GM19397 (cell line): ENCODE results near the gene DSCAM.
"Not testable (repeated sequence)": the region's sequence is repeated elsewhere in the genome, so short reads cannot be mapped to it uniquely, and the experiment has no call there.

Experiments
- ATAC-seq: cut with Tn5 transposase; IDR thresholded peaks from one replicate; pipeline ENCODE4 v1.9.1; 2021; ENCODE audit warnings: mild to moderate bottlenecking, moderate library complexity; ENCODE audit not compliant: unreplicated experiment

DSCAM gene, protein sequence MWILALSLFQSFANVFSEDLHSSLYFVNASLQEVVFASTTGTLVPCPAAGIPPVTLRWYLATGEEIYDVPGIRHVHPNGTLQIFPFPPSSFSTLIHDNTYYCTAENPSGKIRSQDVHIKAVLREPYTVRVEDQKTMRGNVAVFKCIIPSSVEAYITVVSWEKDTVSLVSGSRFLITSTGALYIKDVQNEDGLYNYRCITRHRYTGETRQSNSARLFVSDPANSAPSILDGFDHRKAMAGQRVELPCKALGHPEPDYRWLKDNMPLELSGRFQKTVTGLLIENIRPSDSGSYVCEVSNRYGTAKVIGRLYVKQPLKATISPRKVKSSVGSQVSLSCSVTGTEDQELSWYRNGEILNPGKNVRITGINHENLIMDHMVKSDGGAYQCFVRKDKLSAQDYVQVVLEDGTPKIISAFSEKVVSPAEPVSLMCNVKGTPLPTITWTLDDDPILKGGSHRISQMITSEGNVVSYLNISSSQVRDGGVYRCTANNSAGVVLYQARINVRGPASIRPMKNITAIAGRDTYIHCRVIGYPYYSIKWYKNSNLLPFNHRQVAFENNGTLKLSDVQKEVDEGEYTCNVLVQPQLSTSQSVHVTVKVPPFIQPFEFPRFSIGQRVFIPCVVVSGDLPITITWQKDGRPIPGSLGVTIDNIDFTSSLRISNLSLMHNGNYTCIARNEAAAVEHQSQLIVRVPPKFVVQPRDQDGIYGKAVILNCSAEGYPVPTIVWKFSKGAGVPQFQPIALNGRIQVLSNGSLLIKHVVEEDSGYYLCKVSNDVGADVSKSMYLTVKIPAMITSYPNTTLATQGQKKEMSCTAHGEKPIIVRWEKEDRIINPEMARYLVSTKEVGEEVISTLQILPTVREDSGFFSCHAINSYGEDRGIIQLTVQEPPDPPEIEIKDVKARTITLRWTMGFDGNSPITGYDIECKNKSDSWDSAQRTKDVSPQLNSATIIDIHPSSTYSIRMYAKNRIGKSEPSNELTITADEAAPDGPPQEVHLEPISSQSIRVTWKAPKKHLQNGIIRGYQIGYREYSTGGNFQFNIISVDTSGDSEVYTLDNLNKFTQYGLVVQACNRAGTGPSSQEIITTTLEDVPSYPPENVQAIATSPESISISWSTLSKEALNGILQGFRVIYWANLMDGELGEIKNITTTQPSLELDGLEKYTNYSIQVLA (N-terminal part only)

DNA sequence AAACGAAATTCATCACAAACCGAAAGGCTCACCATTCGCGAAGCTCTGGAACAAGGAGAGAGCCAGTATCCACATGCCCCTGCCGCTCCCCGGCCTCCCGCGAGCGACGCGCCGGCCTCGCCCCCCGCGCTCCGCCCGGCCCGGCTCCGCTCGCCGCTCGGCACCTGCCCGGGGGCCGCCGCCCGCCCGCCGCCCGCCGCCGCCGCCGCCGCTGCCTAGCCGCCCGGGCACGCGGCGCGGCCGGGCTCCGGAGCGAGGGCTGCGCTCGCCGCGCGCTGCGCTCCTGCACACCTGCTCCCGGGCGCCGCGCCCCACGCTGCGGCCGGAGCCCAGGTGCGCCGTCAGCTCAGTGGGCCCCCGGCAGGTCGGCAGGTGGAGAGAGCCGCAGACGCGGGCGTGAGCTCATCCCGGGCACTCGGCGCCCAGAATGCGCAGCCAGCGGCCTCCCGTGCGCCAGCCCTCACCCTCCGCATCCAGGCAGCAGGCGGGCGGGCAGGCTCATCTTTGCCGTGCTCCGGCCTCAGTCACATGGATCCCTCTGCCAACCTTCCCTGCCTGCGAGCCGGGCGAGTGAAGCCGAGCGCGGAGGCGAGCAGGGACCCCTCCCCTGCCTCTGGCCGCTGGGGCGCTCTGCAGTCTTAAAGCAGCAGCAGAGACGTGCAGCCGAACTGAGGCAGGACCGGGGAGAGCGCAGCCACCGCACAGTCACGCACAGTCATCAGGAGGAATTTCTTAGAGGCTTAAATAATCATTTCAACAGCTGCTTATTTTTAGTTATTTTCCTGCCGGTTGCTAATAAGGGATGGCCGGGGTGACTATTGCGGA, at the start of gene DSCAM:
DSCAM (minus strand) TSS at position 572 of the 825 bp plus-strand sequence; CDS start at position 75, 497 bp downstream.
- no peak for ATAC-seq

DNA sequence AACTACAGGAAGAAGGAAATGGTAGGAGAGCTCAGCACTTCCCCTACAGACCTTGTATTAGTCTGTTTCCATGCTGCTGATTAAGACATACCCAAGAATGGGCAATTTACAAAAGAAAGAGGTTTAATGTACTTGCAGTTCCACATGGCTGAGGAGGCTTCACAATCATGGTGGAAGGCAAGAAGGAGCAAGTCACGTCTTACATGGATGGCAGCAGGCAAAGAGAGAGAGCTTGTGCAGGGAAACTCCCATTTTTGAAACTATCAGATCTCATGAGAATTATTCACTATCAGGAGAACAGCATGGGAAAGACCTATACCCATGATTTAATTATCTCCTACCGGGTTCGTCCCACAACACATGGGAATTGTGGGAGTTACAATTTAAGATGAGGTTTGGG, 48.7 kb upstream of the DSCAM start:
- ATAC-seq = not testable (repeated sequence)

DNA sequence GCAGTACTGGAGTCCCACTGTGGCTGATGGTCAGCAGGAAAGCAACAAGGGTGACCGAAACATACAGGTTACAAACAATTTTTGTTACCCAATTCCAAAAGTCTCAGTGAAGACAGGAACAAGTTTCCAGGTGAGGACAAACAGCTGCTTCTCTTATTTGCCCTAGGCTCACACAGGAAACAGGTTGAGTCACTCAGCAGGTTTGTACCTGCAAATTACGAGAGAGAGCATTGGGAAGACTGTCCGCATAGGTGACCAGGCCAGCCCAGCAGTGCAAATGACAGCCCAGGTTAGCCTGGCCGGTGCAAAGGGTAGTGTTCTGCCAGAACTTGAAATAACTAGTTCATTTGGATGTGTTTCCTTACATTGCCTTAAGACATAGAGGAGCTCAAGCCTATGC, 40.0 kb upstream of the DSCAM start:
- ATAC-seq = no peak

DNA sequence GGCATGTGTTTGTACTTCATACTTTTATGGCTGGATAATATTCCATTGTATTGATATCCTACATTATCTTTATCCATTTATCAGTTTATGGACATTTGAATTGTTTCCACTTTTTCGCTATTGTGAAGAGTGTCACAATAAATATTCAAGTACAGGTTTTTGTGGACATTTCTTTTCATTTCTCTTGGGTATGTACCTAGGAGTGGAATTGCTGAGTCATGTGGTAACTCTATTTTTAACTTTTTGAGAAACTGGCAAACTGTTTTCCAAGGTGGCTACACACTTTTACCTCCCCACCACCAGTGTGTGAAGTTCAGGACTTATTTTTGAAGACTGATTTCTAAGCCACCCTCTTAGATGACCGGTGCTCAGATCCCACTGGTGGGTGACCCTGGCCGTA, 39.0 kb upstream of the DSCAM start:
- ATAC-seq = no peak

DNA sequence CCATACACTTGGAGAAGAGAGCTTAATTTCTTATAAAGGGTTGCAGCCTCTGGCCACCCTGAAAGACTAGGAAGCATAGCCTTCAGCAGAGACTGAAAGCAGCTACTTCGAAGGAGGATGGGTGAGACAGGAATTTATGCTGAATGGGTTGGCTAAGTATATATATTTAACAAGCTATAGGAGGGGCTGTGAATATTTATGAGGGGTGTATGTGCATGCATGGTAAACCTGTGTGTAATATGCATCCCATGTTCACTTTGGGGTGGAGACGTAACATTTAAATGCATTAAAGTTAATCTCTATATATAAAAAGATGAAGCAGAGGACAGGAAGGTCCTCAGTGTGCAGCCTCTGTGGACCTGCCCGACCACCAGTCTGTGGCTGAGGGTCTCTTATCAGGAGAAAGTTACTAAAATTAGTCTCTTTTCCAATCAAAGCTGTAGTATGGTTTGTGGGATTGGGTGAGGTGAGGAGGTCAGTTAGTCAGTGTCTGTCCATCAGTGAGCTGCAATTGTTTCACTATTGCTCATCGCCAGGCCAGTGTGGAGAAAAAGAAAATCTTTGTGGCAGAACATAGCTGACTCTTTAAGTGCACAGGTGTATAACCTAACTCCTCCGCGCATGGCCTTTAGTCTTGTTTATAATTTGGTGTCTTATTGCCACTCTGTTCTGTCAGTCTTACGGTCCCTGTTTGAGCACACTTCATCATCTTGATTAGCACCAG, 35.4 kb upstream of the DSCAM start:
- ATAC-seq = no peak

DNA sequence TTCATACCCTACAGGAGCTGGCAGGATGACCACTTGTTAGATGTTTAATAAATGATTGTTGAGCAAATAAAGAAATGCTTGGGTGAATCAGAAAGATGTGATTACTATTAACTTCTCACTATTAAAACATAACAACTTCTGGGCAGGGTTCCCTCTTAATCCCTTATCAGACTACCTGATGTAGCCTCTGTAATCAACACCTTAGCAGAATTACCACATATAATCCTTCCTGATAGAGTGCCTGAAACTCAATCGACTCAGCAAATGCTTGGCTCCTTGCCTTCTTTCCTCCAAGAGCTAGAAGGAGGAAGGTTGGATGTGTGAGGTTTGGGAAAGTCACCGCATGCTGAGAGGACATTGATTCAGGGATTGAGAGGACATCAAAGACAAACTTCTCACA, 34.8 kb upstream of the DSCAM start:
- no peak for ATAC-seq

DNA sequence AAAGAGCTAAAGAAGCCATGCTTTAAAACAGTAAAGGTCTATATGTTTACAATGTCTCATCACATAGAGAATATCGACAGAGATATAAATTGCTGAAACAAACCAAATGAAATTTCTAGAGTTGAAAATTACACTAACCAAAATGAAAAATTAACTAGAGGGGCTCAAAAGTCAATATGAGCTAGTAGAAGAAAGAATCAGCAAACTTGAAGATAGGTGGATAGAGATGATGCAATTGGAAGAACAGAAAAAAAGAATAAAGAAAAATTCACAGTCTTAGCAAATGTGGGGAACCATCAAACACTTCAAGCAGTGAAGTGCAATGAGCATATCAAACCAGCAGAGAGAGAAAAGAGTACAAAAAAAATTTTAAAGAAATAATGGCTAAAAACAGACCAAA, 24.1 kb upstream of the DSCAM start:
- no peak for ATAC-seq

DNA sequence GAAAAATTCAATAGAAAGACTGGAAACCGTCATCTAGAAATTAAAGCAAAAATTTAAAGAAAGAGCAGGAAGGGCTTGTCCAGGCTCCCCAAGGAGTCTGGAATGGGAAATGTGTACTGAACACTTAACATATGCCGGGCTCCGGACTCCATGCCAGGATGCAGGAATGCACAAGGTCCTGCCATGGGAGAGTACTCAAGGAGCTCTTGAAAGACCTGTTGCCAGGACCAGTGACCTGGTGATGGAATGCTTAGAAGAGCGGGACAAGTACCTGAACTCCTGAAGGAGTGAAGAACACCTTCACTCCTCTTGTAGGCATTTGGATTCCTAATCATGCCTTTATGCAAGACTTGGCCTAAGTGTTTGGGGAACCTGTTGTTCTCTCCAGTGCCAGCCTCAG, 16.9 kb upstream of the DSCAM start:
- no peak for ATAC-seq

DNA sequence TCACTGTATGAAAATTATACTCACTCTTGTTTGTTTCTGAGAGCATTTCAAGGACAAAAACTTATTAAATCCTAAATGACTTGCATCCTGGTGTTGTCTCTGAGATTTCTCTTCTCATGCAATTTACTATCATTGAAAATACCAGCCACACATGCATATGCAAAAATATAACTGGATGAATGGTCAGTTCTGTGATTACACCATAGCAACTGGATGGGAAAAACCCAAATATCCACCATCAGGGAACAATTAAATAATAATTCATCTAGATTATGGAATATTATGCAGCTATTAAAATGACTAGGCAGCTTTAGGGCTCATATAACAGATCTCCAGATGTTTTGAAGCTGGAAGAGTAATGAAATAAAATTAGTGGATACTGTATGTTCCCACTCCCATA, 11.6 kb upstream of the DSCAM start:
- ATAC-seq = no peak

DNA sequence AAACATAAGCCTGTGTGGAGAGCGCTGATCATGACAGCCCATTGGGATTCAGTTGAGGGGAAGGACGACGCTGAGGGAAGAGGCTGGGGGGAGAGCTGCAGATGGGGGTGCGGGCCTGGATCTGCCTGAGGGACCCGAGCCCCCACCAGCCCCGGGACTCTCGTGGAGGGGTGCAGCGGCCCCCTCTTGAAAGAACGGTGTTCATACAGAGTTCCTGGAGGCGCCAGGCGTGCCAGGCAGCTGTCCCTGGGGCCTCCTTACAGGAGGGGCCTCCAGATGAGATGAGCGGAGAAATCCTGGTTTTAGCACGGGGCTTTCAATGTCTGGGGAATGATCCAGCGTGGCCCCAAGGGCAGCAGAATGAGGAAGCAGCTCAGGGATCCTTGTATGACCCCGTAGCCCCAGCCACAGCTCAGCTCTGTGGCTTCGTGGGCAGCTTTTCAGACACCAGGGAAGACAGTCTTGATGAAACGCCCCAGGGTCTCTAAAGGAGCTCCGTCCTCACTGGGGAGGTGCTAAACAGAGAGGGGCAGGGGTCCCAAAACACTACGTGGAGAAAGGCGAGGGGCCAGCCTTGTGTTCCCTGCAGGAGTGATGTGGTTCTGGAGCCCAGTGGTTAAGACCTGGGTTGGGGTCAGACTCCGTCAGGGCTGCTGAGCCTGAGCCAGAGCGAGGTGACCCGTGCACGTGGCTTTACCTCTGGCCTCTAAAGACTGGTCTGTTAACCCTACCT, 7.2 kb upstream of the DSCAM start:
- ATAC-seq = no peak

DNA sequence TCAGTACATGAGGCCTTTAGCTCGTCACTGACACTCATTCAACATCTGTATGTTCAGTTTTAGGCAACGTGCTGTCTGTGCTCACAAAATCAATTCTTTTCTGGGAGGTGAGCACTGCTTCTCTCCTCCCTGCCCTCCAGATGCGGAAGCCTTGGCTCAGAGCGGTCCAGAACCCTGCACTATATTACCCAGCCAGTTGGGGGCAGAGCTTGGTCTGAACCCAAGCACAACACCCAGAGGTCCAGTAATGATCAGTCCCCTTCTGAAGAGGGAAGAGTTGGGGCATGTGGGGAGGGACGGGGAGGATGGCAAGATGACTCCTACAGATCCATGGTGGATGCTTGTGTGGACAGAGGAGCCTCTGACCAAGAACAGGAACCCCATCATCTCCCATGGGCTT, 5.6 kb upstream of the DSCAM start:
- no peak for ATAC-seq

DNA sequence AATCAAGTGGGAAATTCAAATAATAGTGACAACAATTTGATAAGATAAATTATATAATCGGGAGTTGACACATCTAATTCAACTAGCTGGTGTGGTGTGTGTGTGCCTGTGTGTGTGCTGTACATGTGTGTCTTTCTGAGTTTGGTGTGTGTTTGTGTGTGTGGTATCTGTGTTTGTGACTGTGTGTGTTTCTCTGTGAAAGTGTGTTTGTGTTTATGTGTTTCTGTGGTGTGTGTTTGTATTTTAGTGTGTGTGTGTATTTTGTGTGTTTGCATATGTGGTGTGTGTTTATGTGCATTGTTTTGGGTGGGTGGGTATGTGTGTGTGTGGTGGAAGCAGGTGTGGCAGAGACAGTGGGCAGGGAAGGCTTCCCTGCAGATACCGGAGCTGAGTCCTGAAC, 4.8 kb upstream of the DSCAM start:
- no peak for ATAC-seq

DNA sequence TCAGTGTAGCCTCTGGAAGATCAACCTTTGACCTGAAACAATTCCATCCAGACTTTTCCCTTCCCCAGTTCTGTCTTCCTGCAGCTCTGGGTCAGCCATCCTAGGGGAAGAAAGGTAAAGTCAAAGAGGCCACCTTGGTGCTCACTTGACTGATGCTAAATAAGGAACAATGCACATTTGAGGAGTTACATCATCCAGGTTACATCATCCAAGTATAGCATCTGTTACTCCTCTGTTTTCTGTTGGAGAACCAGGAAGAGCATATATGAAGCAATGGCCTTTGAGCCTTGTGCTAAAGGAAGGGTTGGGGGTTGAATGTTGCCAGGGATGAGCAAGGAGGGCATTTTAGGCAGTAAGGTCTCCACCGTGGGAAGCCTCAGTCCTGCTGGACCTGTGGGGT, 3.1 kb upstream of the DSCAM start:
- ATAC-seq = no peak

DNA sequence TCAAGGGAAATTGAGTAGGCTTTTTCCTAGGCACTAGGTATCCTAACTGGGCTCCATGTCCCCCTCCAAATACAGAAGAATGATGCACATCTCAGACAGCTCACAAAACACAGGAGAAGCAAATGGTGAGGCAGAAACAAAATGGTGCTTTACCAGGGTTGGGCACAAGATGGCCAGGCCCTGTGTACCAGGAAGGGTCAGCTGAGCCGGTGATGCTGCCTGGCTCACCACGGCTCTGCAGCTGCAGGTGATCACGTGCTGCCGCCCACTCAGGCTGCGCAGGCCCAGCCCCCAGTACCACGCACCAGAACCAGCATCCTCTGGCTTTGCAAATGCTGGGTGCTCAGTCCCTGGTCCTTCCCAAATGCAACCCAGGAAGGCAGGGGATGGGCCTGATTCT, 993 bp upstream of the DSCAM start:
- ATAC-seq = no peak

DNA sequence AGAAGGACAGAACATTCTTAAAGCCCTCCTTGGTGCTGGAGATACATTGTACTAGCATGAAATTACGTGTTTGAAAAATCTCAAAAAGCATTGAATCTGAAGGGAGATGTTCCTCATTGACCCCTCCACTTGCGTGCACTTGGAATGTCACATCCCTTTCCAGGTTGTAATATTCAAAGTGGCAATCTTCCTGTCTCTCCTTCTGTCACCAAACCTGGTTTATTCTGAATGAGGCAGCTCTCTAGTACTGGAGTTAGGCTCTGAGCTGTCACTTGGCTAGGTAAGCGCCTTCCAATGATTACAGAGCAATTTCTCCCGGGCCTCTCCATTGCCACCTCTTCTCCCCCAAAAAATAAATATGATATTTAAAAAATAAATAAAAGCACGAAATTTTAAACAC, 855 bp downstream of the DSCAM start:
- no peak for ATAC-seq

DNA sequence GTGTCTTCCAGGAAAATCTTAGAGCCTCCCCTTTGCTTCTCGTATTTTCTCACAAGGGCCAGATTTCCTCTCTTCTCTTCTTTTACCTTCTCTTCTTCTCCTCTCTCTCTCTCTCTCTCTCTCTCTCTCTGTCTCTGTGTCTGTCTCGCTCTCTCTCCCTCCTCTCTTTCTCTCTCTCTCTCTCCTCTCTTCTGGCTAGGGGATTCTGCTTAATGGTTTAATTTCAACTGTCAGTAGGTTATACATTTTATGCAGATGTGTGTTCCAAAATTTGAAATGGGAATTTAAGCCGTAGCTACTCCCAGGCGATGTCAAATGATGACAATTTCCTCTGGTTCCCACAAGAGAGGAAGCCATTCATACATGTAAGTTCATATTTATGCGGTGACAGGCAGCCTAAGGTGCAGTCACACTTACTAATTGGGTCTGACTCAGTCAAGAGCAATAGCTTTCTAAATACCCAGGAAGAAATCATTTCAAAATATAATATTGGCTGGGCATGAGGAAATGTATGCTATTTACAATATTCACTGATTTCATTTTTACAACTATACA, 1.4 kb downstream of the DSCAM start:
- no peak for ATAC-seq

DNA sequence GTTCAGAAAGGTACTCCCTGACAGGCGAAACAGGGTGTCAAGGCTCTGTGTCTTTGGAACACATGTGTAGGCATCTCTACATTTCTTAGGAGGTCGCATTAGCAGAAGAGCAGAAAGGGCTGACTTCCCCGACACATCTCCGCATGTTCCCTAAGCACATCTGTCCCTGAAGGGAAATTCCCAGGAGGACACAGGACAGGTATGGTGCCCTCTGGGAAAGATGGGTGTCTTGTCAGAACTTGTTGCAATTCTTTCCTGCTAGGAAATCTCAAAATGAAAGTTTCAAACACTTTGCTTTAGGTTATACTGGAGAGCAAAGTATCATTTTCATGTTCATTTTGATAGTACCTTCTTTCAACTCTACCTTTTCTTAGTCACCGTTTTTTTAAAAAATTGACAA, 2.0 kb downstream of the DSCAM start:
- ATAC-seq = no peak

DNA sequence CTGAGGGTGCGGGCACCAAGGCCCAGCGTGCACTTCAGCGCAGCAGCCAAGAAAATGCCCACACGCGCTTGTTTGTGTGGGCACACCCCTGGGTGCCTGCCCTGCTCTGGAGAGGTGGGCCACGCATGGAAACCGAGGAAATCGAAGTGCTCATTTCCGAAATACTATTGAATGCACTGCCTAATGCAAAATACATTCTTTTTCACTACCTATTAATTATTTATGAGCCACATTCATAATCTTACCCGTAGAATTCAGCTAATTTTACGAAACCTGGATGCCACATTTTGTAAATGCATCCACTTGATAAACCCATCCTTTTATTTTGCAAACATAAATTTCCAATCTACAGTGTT, 4.8 kb downstream of the DSCAM start:
- no peak for ATAC-seq

DNA sequence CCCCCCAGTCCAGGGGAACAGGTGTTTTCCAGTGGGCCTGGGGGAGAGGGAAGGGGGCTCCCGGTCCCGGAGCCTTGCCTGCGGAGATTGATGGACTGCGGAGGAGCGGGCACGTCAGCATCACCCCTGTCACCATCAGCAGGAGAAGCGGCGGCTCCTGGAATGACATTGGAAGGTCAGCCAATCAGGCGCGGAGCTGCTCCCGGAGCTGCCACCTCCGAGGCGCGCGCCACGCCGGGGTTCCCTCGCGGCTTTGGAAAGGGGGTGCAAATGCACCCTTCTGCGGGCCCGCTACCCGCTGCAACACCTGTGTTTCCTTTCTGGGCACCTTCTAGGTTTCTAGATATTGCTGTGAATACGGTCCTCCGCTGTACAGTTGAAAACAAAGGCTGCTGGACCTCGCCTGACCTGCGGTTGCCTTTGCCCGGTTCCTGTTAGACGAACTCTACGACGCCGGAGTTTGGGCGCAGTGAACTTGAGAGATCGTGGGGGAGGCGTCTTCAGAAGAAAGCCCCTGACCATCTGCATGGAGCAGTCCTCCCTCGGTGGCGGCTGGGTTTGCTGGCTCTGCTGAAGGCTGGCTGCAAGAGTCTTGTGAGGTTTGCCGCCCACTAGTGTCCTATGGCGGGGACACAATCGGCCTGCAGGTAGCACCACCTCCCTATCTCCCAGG, 5.3 kb downstream of the DSCAM start:
- no peak for ATAC-seq
